ENCODE data around the gene RAPGEF6.

Gene RAPGEF6

DNA sequence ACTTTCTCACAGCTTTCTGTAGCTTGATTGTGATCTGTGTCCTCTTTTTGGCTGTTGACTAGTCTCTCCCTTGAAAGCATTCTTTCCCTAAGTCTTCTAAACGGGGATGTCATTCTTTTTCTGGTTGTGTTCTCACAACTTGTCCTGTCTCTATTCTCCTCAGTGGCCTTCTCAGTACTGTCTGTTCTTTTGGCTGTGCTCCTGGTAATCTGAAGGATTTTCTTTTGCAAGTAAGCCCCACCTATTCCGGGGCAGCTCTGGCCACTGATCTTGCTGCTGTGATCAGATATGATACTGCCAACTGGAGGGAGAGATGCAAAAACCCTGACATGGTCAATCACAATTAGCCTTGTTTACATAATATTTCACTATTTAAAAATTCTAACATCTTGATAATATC, 198.9 kb downstream of the RAPGEF6 start:
- H3K4me3 ChIP-seq (ENCODE audit: low read depth, low read length), result no peak overlapping the region
- TF ChIP-seq, protein P1, sequence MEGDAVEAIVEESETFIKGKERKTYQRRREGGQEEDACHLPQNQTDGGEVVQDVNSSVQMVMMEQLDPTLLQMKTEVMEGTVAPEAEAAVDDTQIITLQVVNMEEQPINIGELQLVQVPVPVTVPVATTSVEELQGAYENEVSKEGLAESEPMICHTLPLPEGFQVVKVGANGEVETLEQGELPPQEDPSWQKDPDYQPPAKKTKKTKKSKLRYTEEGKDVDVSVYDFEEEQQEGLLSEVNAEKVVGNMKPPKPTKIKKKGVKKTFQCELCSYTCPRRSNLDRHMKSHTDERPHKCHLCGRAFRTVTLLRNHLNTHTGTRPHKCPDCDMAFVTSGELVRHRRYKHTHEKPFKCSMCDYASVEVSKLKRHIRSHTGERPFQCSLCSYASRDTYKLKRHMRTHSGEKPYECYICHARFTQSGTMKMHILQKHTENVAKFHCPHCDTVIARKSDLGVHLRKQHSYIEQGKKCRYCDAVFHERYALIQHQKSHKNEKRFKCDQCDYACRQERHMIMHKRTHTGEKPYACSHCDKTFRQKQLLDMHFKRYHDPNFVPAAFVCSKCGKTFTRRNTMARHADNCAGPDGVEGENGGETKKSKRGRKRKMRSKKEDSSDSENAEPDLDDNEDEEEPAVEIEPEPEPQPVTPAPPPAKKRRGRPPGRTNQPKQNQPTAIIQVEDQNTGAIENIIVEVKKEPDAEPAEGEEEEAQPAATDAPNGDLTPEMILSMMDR (IDR thresholded peaks at IDR 0.05; ENCODE audit: control insufficient read depth, extremely low read depth, insufficient read depth), result no peak
- peak; percentile 25 for DNase-seq (ENCODE audit: low read depth)

DNA sequence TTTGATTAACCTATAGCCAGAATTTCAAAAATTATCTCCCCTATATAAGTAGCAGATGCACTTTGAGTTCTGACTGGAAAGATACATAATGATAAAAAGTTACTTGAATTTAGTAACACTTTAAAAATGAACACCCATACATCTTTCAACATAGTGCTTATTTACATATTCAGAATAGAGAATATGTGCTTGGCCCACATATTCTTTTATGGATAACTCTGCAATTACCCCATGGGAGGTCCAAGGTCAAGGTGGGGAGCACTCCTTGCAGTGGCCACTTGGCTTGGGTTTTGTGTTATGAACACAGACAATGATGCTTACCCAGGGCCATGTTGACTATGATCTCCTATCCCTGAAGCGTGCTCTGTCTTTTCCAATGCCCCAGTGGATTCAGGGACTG, 201.9 kb downstream of the RAPGEF6 start:
- TF ChIP-seq, protein P1 (IDR thresholded peaks at IDR 0.05; ENCODE audit: control insufficient read depth, extremely low read depth, insufficient read depth), result no peak
- no peak overlapping the region for H3K4me3 ChIP-seq (ENCODE audit: low read depth, low read length)
- DNase-seq (ENCODE audit: low read depth), result no peak

DNA sequence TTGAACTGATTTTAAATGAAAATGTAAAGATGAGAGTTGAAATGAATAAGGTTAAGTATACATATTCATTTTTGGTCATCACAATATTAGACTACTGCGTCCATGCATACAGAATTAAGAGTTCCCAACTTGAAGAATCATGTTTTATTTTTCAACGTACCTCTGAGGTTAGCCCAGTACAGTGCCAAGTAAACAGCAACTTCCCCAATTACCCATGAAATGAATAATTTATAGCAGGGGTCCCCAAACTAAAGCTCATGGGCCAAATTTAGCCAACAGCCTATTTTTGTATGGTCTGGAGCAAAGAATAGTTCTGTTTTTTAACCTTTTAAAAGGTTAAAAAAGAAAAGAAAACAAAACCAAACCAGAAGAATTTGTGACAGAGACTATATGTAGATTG, 203.2 kb downstream of the RAPGEF6 start:
- H3K4me3 ChIP-seq (ENCODE audit: low read depth, low read length), result no peak overlapping the region
- TF ChIP-seq, protein P1 (IDR thresholded peaks at IDR 0.05; ENCODE audit: control insufficient read depth, extremely low read depth, insufficient read depth), result no peak
- no peak for DNase-seq (ENCODE audit: low read depth)

- no peak overlapping the region for H3K4me3 ChIP-seq (ENCODE audit: low read depth, low read length)
- no peak for DNase-seq (ENCODE audit: low read depth)
- TF ChIP-seq, protein P1 (IDR thresholded peaks at IDR 0.05; ENCODE audit: control insufficient read depth, extremely low read depth, insufficient read depth), result no peak
Observed at GRCh38 chr5:131430794-131431193, 204.2 kb downstream of the RAPGEF6 start.

DNA sequence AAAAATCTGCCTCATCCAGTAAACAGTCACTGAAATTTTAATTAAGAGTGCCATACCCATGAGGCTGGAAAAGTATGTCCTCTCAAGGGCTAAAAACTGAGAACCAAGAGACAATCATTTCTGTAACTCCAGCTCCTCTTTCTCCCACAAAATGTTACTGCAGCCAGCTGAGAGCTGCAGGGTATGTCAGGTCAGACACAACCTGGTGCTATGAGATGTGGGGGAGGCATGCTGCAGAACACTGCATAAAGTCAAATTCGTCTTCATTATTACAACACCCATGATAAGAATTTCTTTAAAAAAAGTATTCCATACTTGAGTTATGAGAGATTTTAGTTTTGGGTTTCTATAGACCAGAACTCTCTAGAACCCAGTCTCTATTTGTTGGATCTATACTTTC, 209.0 kb downstream of the RAPGEF6 start:
- no peak for DNase-seq (ENCODE audit: low read depth)
- no peak overlapping the region for H3K4me3 ChIP-seq (ENCODE audit: low read depth, low read length)
- TF ChIP-seq, protein P1 (IDR thresholded peaks at IDR 0.05; ENCODE audit: control insufficient read depth, extremely low read depth, insufficient read depth), result no peak

- no peak overlapping the region for H3K4me3 ChIP-seq (ENCODE audit: low read depth, low read length)
- TF ChIP-seq, protein P1 (IDR thresholded peaks at IDR 0.05; ENCODE audit: control insufficient read depth, extremely low read depth, insufficient read depth), result peak; percentile 52
- no peak for DNase-seq (ENCODE audit: low read depth)
Observed at GRCh38 chr5:131423056-131423455, 212.0 kb downstream of the RAPGEF6 start.

- TF ChIP-seq, protein P1 (IDR thresholded peaks at IDR 0.05; ENCODE audit: control insufficient read depth, extremely low read depth, insufficient read depth), result no peak
- no peak for DNase-seq (ENCODE audit: low read depth)
- no peak overlapping the region for H3K4me3 ChIP-seq (ENCODE audit: low read depth, low read length)
Observed at GRCh38 chr5:131419877-131420276, 215.2 kb downstream of the RAPGEF6 start.

All from LNCaP clone FGC (cell line).